Psoas muscle (tissue), 8 donors: ENCODE results near the gene TALDO1. TPM values are rescaled to one million over a fixed set of nuclear protein-coding genes. Genes with fewer than 3 reads are reported as not detected.
A peak's percentile ranks its signal among the peaks of the same experiment; 100 is the strongest.

ENCODE experiments used
- ATAC-seq, 4 donors: fragments of 200-7000 bp; cut with Tn5 transposase; one replicate each; pipeline ENCODE4 v1.9.1; 2020; ENCODE audit warnings: moderate library complexity in 3 of 4, mild to moderate bottlenecking in 2 of 4
- DNase-seq, 2 donors: peaks; one replicate each; pipeline ENCODE4 v3.0.0-alpha.2; 2020
- H3K27ac ChIP-seq: fragments of 200-600 bp; one replicate; pipeline ENCODE4 v1.8.0; 2022
- H3K27me3 ChIP-seq, 3 donors: fragments of 200-600 bp in 1 of 3; one replicate each; pipeline versions ENCODE4 v1.6.1 to v1.8.0; 2013 to 2022; ENCODE audit warnings: low read length in 2 of 3, mild to moderate bottlenecking in 2 of 3, moderate library complexity in 1 of 3; ENCODE audit not compliant: insufficient read depth in 3 of 3
- H3K36me3 ChIP-seq, 2 donors: fragments of 200-600 bp in 1 of 2; one replicate each; pipeline versions ENCODE4 v1.6.1 to v1.8.0; 2013 to 2022; ENCODE audit warnings: low read depth in 1 of 2, mild to moderate bottlenecking in 1 of 2, moderate library complexity in 1 of 2; ENCODE audit not compliant: insufficient read depth in 1 of 2
- H3K4me1 ChIP-seq: fragments of 200-600 bp; one replicate; pipeline ENCODE4 v1.8.0; 2022
- H3K4me3 ChIP-seq: fragments of 200-600 bp; one replicate; pipeline ENCODE4 v1.8.0; 2022; ENCODE audit warnings: mild to moderate bottlenecking
- H3K9me3 ChIP-seq: fragments of 200-600 bp; one replicate; pipeline ENCODE4 v1.8.0; 2022
- CTCF ChIP-seq: fragments of 200-600 bp; IDR thresholded peaks from one replicate; pipeline ENCODE4 v1.8.0; 2022; ENCODE audit warnings: antibody characterized with exemption
- WGBS, 3 donors: extraction: QIAGEN DNeasy Blood & Tissue Kit; methylation state at CpG; one replicate each; pipeline versions ENCODE4 v1.1.6 to v1.1.7; 2013; 5-methylcytosine and 5-hydroxymethylcytosine counted together
- intact Hi-C, 2 donors: fragments of 100-400 bp; cut with DNase I; formaldehyde crosslinking; loops; one replicate each; pipeline versions ENCODE4 v1.11.0 to v1.14.2; 2022
- polyA plus RNA-seq, 3 donors: library from polyadenylated mRNA; stranded (reverse); fragments of 200-250 nt; gene quantifications; one replicate each; pipeline ENCODE4 v1.2.3, GENCODE V29; 2013
- total RNA-seq, 4 donors: library from RNA; stranded (reverse); fragmentation: NEBNext Ultra II Directional in 2 of 4; extraction: Animal tissue kit (Norgen Biotek cat#: 25700) in 2 of 4; gene quantifications; one replicate each; pipeline versions ENCODE4 v1.2.1 to v1.2.4, GENCODE V29; 2021 to 2023
- donor health status: healthy with polysubstance abuse.
- donor health status: DM: no; HTN: no; CAD: no; lungs with moderate emphysema.
- donor health status: Bipolar disorder and iron deficiency.
- donor health status: healthy.
- donor health status: DM: yes; HTN: yes; CAD: no.
- donor health status: DM: no; HTN: no; CAD: no.
- donor health status: DM: no; HTN: no; CAD: no.
- donor health status: DM: yes; HTN: yes; CAD: no.

TALDO1 gene
- total and polyA plus RNA-seq, 7 donors = 58.7 to 140 (median 77.7) TPM

GRCh38 chr11:810040-810567 lies 62.8 kb downstream of the TALDO1 start:
- no peak for DNase-seq
- no peak for TF ChIP-seq CTCF
- ATAC-seq = no peak
- Histone ChIP-seq H3K27ac (peak overlapping the region; percentile 97), H3K4me1 (peaks cover 31% of the 10 kb centered on the region), H3K36me3 (peaks cover 10 to 42% of the 10 kb centered on the region in 2 donors), H3K4me3 (peak overlapping the region; percentile 93), H3K27me3 (no peaks in the 10 kb centered on the region), H3K9me3 (no peaks in the 10 kb centered on the region)
- intact Hi-C loops = no loop called here
- 0 to 1% (median 1%) methylated on average over 55 of the region's 55 CpGs for WGBS, 3 donors

GRCh38 chr11:811446-812245 lies 64.4 kb downstream of the TALDO1 start:
- Histone ChIP-seq H3K4me1 (peaks cover 31% of the 10 kb centered on the region), H3K27me3 (no peaks in the 10 kb centered on the region), H3K4me3 (peak overlapping the region; percentile 93), H3K27ac (peak overlapping the region; percentile 97), H3K9me3 (no peaks in the 10 kb centered on the region), H3K36me3 (peaks cover 10 to 46% of the 10 kb centered on the region in 2 donors)
- WGBS, 3 donors = 44 to 58% (median 48%) methylated on average over 14 of the region's 14 CpGs
- peak in 3 of 4 donors; percentile 1 to 36 (median 9) for ATAC-seq
- DNase-seq = no peak
- intact Hi-C loops = no loop called here
- TF ChIP-seq CTCF = peak; percentile 15

GRCh38 chr11:812390-812789 lies 65.1 kb downstream of the TALDO1 start:
- WGBS, 3 donors = 56 to 72% (median 71%) methylated on average over 3 of the region's 3 CpGs
- DNase-seq = no peak
- peaks cover 31% of the 10 kb centered on the region for H3K4me1 ChIP-seq
- no peak for TF ChIP-seq CTCF
- H3K4me3 ChIP-seq = peak overlapping the region; percentile 93
- peaks cover 10 to 46% of the 10 kb centered on the region in 2 donors for H3K36me3 ChIP-seq
- no peaks in the 10 kb centered on the region for H3K9me3 ChIP-seq
- intact Hi-C loops = no loop called here
- peak overlapping the region; percentile 97 for H3K27ac ChIP-seq
- no peaks in the 10 kb centered on the region for H3K27me3 ChIP-seq
- no peak for ATAC-seq

GRCh38 chr11:813072-813455 lies 65.8 kb downstream of the TALDO1 start:
- H3K4me1 ChIP-seq = peaks cover 28% of the 10 kb centered on the region
- peak overlapping the region; percentile 97 for H3K27ac ChIP-seq
- H3K36me3 ChIP-seq = peaks cover 10 to 46% of the 10 kb centered on the region in 2 donors
- intact Hi-C loops = no loop called here
- DNase-seq (no peak), ATAC-seq (no peak)
- no peak for TF ChIP-seq CTCF
- no peaks in the 10 kb centered on the region for H3K9me3 ChIP-seq
- H3K27me3 ChIP-seq = no peaks in the 10 kb centered on the region
- no peak overlapping the region for H3K4me3 ChIP-seq
- WGBS, 3 donors = 85 to 93% (median 85%) methylated on average over 6 of the region's 6 CpGs
